Hypothalamus (tissue), 51 donors: Measurements from ENCODE around the gene GNAZ.

ENCODE experiments used
- DNase-seq, 51 donors: peaks; one replicate each; lab custom pipeline; 2025; lab: John Stamatoyannopoulos, UW

GNAZ gene

GRCh38 chr22:23075525-23076216 lies 5.4 kb downstream of the GNAZ start:
- no peak for DNase-seq

GRCh38 chr22:23076896-23077572 lies 6.7 kb downstream of the GNAZ start:
- no peak for DNase-seq

DNA sequence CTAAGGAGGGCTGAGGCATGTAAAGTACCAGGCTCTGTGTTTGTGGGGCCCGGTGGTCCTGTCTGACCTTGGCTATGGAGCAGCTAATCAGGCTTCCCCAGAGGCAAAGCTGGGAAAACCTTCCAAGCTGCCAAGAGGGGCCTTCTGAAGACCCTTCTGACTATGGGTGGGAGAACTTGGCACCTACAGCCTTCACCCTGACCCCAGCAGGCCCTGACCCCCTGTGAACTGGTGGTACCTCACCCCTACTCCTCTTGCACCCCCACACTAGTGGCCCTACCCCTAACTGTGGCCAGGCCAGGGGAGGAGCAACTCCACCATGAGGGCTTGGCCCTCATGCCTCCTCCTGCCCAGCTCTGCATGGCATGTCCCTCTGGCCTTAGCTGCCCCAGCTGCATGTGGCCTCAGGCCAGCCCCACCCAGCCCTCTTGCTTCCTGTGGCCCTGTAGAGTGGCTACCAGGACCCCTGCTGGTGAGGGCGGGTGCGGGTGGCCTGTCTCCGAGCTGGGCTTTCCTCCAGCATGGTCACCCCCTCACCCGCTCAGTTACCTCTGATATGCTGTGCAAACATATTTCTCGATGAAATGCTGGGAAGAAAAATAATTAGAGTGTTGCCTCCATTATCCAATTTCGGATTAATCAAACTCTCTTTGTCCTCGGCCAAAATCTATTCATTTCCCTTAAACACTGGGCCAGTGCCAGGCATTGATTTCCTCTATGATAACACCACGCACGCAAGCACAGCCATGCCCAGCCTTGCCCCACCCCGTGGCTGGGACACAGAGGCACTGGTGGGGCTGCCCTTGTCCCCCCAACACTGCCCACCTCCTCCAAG lies 7.5 kb downstream of the GNAZ start:
- DNase-seq: no peak

DNA sequence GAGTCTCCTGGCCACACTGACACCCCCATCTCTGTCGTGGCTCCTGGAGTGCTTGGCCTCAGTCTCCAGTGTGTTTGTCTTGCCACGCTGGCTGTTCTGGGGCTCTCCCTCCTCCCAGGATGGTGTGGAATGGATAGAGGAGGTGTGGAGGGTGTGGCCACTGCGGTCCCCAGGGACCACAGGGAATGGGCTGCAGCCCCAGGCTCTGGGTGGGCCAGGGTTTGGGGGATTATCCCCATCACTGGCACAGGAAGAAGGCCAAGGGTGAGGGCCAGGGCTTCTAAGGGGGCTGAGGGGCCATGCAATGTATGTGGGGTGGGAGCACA lies 8.1 kb downstream of the GNAZ start:
- no peak for DNase-seq

DNA sequence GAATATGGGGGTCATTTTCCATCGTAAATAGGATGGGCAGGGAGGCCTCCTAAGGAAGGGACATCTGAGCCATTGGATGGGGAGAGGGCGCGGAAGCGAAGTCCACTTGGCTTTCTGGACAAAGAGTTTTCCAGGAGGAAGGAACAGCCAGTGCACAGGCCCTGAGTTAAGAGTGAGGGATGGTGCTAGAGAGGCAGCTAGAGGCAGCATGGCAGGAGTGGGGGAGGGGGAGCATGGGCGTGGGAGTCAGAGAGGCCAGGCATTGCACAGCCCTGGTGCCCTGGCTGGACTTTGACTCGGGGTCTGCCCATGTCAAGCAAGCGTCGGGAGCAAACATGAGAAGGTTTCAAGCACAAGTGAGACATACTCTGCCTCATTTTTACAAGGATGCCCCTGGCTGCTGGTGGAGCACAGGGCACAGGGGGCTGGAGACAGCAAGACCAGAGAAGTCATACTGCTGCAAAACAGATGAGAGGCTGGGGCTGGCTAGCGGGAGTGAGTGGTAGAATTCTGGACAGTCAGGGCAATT lies 9.0 kb downstream of the GNAZ start:
- no peak for DNase-seq

GRCh38 chr22:23079814-23080521 lies 9.6 kb downstream of the GNAZ start:
- DNase-seq: peak in 3 of 51 donors; percentile 12 to 37 (median 29)

DNA sequence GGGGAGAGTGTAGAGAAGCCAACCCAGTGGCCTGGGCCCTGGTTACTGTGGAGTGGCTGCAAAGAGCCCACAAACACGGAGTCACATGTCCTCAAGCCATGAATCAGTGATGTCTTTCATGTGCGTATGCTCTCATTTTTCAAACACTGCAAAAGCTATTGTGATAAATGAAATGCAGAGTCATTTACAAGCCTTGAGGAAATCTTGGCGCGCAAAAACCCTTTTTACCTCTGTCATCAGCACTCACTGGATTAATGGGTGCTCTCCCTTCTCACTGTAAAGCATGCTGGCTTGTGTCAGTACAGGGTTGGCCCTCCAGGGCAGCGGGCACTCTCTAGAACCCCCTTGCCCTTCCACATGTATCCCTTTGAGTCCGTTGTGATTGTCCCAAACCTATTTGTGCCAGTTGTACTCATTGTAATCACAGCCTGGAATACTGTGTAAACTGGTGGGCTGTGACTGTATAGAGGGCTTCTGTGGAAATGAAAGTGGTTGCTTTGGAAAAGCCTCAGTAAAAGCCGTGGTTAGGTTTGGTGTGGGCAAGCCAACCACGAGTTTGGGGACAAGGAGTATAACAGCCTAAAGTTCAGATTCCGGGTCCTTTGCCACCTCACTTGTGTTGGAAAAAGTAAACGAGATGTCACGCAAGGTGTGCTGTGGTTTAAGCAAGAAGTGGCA lies 10.4 kb downstream of the GNAZ start:
- peak in 2 of 51 donors; percentile 14 to 29 for DNase-seq

DNA sequence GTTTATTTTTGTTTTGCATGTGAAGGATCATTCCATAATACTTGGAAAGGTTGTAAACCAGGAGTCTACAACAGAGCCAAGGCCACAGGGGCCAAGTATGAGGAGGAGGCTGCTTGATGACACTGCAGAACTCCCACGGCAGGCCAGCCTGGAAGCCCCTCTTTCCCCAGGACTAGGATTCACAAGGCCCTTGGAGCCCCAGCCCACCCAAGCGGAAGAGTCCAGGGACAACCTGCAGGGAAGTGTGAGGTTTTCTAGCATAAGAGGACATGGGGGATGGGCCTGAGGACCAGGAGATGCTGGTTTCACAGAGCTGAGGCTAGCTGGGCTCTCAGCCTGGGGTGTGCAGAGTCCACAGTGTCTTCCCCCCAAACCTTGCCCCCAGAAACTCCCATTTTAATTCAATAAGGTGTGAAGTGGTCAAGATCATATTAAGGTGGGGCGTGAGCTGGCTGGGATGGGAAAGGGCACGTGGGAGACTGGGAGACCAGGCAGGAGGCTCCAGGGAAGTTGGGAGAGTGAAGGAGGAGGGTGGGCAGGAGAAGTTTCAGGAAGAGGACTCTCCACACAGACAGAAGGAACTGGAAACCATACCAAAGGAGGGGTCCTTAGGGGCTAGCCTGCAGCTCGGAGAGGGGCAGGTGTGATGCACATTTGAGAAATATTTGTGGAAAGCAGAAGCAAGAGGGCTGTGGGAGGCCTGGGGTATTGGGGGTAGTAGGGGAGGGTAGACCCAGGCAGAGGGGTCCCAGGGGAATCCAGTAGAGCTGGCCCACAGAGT lies 12.4 kb downstream of the GNAZ start:
- no peak for DNase-seq

GRCh38 chr22:23083315-23084021 lies 13.1 kb downstream of the GNAZ start:
- DNase-seq: no peak

DNA sequence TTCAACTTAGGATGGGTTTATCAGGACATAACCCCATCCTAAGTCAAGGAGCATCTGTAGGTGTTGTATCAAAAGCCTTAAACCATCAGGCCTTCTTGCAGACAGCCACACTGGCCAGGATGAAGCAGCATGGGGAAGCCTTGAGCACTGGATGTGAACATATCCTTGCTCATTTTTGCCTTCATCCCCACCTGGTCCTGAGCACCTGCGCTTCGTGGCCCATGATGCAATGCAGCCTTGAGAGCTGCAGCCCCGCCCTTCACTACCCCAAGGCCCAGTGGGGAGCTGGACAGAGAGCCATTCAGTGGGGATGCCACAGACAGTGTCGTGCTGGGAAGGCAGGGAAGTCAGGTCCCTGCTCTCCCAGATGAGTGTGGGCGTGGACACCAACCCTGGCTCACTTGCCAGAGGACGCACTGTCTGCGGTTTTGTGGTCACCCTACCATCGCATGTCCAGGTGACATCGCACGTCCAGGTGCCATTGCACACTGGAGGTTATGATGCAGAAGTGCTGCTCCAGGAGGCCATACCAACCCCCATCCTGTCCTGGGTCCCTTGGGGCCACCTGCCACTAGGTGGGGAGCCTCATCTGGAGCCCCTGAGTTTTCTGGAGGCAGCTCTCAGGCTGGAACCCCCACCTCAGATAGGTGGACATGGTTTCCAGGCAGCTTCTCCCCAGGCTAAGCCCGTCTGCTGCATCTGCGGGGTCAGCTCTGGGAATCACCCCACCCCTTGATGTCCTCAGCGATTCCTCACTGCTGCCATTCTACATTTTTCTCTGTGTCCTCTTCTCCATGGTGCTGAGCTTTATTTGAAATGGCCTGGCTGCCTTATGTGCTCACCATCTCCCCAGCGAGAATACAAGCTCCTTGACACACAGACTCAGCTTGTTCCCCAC lies 14.4 kb downstream of the GNAZ start:
- DNase-seq: no peak

DNA sequence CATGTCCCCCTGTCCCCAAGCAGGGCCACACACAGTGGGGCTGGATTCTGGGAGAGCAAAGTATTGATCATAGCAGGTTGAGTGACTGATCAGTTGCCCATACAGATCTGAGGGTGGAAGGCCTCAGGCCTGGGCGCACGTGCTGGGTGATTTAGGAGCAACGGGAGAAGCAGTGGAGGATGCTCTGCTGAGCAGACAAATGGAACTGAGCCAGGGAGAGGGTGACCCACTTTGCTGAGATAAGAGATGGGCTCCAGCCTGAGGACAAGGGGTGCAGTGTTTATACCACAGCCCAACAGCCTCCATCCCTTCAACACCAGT lies 15.0 kb downstream of the GNAZ start:
- no peak for DNase-seq

GRCh38 chr22:23085785-23086184 lies 15.5 kb downstream of the GNAZ start:
- DNase-seq: no peak

DNA sequence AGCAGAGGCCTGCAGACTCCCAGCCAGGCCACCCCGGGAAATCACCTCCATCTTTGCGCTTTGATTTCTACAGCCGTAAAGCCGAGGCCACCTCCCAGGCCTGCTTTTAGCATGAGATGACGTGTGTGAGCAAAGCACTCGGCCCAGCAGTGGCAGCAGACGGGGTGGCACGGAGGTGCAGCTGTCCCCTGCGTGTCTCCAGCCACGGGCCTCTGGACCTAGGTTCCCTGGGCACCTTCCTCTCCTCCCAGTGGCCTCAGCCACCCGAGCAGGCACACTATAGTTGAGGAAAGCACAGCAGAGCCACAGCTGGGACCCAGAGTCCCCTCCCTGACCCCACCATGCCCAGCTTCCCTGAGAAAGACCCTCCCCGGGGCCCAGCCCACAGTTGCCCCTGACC lies 15.9 kb downstream of the GNAZ start:
- no peak for DNase-seq

- DNase-seq: no peak
Measured at GRCh38 chr22:23086787-23087186, 16.5 kb downstream of the GNAZ start.

GRCh38 chr22:23088199-23088604 lies 17.9 kb downstream of the GNAZ start:
- no peak for DNase-seq

DNA sequence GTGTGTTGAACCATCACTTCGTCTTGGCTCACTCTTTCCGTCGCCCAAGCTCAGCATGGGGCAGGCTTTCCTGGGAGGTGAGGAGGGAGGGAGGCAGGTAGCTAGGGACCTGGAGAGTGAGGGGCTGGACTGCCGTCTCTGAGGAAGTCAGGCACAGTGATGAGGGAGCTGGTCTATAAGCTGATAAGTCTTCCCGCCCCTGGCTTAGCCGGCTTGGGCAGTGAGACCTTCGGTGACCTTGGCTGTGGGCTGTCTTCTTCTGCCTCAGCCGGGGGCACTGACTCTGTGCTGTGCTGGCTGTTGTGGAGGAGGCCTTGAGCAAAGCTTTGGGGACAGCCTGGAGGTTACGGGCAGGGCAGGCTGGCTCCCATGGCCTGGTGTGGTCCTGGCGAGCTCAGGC lies 18.7 kb downstream of the GNAZ start:
- DNase-seq: no peak

DNA sequence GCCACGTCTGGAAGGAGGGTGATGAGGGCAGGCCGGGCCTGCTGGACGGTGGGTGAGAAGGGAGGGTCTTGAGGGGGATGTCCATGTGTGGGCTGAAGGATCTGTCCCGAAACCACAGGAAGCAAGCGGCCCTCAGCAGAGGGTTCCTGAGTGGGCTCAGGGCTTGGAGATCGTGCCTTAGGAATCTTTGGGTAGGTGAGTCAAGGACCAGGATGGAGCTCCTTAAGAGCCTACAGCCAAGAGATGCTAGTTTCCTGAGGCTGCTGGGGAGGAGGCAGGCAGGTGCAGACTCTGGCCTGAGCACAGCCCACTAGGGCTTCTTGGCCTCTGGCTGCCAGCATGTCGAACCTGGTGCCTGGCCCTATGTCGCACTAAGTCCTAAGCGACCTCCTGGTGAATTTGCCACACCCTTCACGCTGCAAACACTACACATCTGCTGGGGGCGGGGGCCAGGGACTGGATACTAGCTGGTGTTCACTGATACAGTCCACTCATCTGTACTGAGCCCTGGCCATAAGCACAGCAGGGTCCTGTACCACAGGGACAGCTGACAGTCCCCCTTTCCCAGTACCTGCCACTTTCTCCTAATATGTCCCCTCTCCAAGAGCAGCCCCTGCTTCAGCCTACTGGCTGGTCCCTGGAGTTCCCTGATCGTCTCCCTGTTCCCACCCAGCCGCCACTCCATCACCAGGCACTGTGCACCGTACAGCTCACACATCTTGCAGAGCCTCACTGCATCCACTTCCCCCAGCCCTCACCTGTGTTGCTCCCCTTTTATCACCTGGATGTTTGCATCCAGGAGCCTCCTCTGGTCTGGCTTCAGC lies 19.5 kb downstream of the GNAZ start:
- DNase-seq: no peak
